GM18873 (cell line): ENCODE measurements around the gene VRK3.
"Not testable (repeated sequence)": the region's sequence is repeated elsewhere in the genome, so short reads cannot be mapped to it uniquely, and the experiment has no call there.

ENCODE experiments used
- ATAC-seq: cut with Tn5 transposase; IDR thresholded peaks from one replicate; pipeline ENCODE4 v1.9.1; 2021; ENCODE audit warnings: mild to moderate bottlenecking, moderate library complexity, moderate number of reproducible peaks; ENCODE audit not compliant: unreplicated experiment, low FRiP score

The VRK3 gene, protein sequence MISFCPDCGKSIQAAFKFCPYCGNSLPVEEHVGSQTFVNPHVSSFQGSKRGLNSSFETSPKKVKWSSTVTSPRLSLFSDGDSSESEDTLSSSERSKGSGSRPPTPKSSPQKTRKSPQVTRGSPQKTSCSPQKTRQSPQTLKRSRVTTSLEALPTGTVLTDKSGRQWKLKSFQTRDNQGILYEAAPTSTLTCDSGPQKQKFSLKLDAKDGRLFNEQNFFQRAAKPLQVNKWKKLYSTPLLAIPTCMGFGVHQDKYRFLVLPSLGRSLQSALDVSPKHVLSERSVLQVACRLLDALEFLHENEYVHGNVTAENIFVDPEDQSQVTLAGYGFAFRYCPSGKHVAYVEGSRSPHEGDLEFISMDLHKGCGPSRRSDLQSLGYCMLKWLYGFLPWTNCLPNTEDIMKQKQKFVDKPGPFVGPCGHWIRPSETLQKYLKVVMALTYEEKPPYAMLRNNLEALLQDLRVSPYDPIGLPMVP

GRCh38 chr19:50025022-50025793, at the start of gene VRK3:
TSS of gene VRK3 (minus strand) at chr19:50025372. CDS start at chr19:50016162, 9,210 bp downstream.
- ATAC-seq = peak; percentile 74

DNA sequence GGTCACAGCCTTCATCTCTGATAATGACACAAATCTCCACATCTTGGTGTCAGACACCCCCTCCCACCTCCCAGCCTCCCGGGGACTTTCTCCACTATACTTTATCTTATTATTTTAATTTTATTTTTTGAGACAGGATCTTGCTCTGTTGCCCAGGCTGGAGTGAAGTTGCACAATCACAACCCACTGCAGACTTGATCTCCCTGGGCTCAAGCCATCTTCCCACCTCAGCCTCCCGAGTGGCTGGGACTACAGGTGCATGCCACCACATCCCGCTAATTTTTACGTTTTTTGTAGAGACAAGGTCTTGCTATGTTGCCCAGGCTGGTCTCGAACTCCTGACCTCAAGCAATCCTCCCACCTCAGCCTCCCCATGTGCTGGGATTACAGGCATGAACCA, 43.2 kb upstream of the VRK3 start:
- not testable (repeated sequence) for ATAC-seq

DNA sequence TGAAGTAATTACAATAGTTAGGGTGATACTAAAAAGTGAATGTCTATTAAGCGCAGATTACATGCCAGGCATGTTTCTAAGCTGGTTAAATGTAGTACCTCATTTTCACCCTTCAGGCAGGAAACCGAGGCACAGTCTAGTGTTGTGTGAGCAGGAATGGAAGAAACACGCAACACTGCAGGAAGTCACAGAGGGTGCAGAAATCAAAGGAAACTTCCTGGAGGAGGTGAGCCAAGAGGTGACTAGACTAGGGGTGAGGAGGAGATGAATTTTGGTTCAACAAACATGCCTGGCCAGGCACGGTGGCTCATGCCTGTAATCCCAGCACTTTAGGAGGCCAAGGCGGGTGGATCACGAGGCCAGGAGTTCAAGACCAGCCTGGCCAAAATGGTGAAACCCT, 42.4 kb upstream of the VRK3 start:
- no peak for ATAC-seq

DNA sequence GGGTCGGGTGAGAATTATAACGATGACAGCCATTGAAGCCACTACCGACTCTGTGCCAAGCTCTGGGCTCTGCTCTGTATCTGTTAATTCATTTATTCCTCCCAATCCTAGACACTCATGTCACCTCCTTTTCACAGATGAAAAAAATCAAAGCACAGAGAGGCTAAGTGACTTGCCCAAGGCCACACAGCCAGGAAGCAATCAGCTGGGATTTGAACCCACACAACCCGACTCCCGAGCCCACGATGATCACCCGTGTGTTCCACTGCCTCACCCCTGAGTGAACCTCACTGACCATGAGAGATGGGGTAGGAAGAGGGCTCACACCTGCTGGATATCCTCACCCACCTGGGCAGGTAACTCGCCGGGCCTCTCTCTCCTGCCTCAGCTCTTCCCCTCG, 40.8 kb upstream of the VRK3 start:
- no peak for ATAC-seq

- no peak for ATAC-seq
Measured at GRCh38 chr19:50061650-50062049, 36.5 kb upstream of the VRK3 start.

- ATAC-seq = no peak
Measured at GRCh38 chr19:50060107-50060506, 34.9 kb upstream of the VRK3 start.

- no peak for ATAC-seq
Measured at GRCh38 chr19:50059045-50059444, 33.9 kb upstream of the VRK3 start.

DNA sequence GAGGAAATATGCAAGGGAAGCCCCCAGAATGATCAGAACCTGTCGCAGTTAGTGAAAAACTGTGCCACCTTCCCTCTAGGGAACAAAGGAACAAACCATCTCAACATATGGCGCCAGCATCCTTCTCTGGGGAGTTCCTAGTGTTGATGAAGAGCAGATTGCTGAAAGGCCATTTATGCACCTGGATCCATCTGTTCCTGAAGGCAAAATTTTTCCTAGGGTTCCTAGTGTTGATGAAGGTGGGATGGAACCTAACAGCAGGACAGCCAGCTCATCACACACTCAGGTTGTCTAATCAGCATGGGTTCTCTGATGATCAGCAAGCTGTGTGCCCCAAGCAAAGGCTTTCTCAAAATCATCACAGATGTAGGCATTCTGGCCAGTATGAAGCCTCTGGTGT, 33.3 kb upstream of the VRK3 start:
- ATAC-seq = no peak

GRCh38 chr19:50053119-50053518, 27.9 kb upstream of the VRK3 start:
- ATAC-seq = no peak

GRCh38 chr19:50051964-50052363, 26.8 kb upstream of the VRK3 start:
- no peak for ATAC-seq

DNA sequence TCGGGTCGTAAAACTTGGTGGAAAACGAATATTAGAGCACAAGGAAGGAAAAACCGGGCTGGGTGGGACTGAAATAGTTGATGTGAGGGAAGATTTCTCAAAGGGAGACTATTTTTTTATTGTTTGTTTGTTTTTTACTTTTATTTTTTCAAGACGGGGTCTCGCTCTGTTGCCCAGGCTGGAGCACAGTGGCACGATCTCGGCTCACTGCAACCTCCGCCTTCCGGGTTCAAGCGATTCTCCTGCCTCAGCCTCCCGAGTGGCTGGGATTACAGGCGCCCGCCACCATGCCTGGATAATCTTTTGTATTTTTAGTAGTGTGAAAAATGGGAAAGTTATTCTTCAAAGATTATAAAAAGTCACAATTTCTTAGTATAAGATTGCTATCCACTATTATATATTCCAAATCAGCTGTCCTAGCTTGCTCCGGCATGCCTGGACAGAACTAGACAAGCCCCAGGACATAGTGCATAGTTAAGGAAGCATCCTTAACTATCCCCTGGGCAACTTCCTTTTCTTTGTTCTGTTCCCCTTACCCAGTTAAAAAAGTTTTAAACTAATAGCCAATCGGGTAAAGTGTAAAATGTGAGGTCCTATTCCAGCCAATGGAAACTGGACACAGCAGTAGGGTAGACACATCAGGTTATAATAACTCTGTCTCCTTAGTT, 26.2 kb upstream of the VRK3 start:
- not testable (repeated sequence) for ATAC-seq

GRCh38 chr19:50050406-50051227, 25.4 kb upstream of the VRK3 start:
- no peak for ATAC-seq

DNA sequence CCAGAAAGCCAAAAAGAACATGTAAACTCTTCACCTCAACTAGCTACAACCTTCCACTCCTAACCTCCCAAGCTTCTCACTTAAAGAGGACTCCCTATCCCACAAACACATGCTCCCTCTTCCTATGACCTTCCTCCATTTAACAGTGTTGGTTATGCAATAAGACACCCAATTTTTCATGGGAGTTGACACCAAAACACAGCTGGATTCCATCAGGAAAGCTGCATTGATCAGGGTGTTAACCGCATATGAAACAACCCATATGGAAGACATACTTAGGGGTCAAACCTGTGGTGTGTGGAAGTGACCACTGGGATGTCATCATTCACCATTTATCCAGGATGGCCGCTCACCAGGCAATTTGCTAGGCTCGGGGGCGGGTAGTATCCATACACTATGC, 22.5 kb upstream of the VRK3 start:
- ATAC-seq = no peak

DNA sequence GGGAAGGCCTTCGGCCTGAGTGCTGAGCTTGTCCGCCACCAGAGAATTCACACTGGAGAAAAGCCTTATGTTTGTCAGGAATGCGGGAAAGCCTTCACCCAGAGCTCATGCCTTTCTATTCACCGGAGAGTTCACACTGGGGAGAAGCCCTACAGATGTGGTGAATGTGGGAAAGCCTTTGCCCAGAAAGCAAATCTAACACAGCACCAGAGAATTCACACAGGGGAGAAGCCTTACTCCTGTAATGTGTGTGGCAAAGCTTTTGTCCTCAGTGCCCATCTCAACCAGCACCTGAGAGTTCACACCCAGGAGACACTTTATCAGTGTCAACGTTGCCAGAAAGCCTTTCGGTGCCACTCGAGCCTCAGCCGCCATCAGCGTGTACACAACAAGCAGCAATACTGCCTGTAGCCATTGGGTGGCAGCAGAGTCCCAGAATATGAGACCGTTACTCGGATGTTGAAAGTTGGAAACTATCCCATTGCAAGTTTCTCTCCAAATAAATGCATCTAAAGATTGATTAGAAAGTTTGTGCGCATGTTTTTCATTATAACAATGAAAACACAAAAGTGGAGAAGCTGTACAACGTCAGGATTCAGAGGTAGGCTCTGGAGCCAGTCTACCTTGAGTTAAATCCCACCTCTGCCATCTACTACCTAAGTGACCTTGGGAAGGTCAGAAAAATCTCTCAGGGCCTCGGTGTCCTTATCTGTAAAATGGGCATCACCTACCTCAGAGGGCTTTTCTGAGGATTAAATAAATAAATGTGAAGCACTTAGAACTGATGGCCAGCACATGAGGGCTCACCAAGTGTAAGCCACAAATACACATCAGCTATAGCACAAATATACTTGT, 21.7 kb upstream of the VRK3 start:
- ATAC-seq = no peak

GRCh38 chr19:50044922-50045321, 19.8 kb upstream of the VRK3 start:
- no peak for ATAC-seq

- no peak for ATAC-seq
Measured at GRCh38 chr19:50043967-50044366, 18.8 kb upstream of the VRK3 start.

DNA sequence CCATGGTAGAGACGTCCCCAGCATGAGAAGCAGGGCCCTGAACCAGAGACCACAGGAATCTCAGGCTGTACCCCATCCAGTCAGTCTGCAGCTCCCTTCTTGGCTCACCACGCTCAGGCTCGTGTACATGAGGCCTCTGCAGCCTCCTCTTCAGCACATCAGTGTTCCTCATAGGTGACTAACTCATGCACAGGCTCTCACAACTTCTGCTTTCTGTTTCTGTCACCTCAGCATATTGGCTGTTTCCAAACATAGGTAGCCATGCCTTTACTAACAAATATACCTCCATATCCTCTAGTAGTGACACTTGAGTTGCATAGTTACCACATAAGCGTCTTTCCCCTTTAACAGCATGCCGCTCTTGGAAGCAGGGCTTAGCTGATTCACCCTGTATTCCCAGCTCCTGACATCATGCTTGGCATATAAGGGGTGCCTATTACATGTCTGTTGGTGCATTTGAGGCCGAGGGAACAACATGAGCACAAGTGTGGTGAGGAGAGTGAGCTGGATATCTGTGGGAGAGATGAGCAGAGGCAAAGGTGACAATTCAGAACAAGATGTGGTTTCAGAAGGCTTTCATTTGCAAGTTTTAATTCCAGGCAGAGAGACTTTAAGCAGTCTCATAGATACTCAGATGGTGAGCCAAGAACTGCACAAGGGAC, 17.3 kb upstream of the VRK3 start:
- no peak for ATAC-seq

GRCh38 chr19:50040967-50041366, 15.8 kb upstream of the VRK3 start:
- no peak for ATAC-seq

DNA sequence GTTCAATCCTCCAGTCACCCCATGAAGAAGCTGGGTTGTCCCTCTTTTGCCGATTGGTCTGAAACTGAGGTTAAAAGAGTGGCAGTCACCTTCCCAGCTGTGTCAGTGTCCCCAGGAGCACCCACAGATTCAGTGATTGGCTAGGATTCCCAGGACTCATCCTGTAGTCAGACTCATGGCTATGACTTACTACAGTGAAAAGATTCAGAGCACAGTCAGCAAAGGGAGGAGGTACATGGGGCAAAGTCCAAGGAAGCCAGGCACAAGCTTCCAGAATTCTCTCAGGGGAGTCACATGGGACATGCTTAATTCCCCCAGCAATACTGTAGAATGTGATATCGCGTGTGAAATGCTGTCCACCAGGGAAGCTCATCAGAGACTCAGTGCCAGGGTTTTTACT, 14.8 kb upstream of the VRK3 start:
- ATAC-seq = no peak
